IMR-90 (cell line): Measurements from ENCODE around the gene AZIN2.

ENCODE experiments used
- BHLHE40 ChIP-seq: fragments of 150-350 bp; IDR thresholded peaks from 2 replicates; pipeline ENCODE4 v1.6.1; 2016; ENCODE audit warnings: mild to moderate bottlenecking, low read depth, low read length
- CEBPB ChIP-seq: IDR thresholded peaks from 2 replicates; pipeline ENCODE4 v1.6.1; 2012; ENCODE audit warnings: low read depth, low read length, improper control_type of control experiment
- CHD1 ChIP-seq: IDR thresholded peaks from 2 replicates; pipeline ENCODE4 v1.6.1; 2012; ENCODE audit warnings: low read depth, low read length, improper control_type of control experiment
- CTCF ChIP-seq: conservative IDR thresholded peaks from 2 replicates; pipeline ENCODE4 v1.5.1; 2012; ENCODE audit warnings: mild to moderate bottlenecking, low read depth, low read length, improper control_type of control experiment
- FOS ChIP-seq: fragments of 150-350 bp; IDR thresholded peaks from 2 replicates; pipeline ENCODE4 v1.6.1; 2016; ENCODE audit warnings: low read depth, low read length
- MAFK ChIP-seq: IDR thresholded peaks from 2 replicates; pipeline ENCODE4 v1.6.1; 2012; ENCODE audit warnings: low read depth, low read length, improper control_type of control experiment
- MAZ ChIP-seq: IDR thresholded peaks from 2 replicates; pipeline ENCODE4 v1.6.1; 2012; ENCODE audit warnings: low read depth, mild to moderate bottlenecking, low read length, improper control_type of control experiment, moderate library complexity, borderline replicate concordance
- MXI1 ChIP-seq: IDR thresholded peaks from 2 replicates; pipeline ENCODE4 v1.6.1; 2012; ENCODE audit warnings: low read depth, mild to moderate bottlenecking, low read length, moderate library complexity, borderline replicate concordance
- NFE2L2 ChIP-seq: fragments of 150-350 bp; IDR thresholded peaks from 2 replicates; pipeline ENCODE4 v1.6.1; 2016; ENCODE audit warnings: low read depth, mild to moderate bottlenecking, low read length
- POLR2A ChIP-seq: IDR thresholded peaks from 2 replicates; pipeline ENCODE4 v1.6.1; 2012; ENCODE audit warnings: mild to moderate bottlenecking, low read depth, low read length
- RAD21 ChIP-seq: IDR thresholded peaks from 2 replicates; pipeline ENCODE4 v1.6.1; 2012; ENCODE audit warnings: low read length, improper control_type of control experiment
- RCOR1 ChIP-seq: IDR thresholded peaks from 2 replicates; pipeline ENCODE4 v1.6.1; 2012; ENCODE audit warnings: mild to moderate bottlenecking, low read length, improper control_type of control experiment; ENCODE audit not compliant: insufficient replicate concordance
- RFX5 ChIP-seq: IDR thresholded peaks from 2 replicates; pipeline ENCODE4 v1.8.0; 2012; ENCODE audit warnings: low read depth, mild to moderate bottlenecking, low read length, moderate library complexity
- TF ChIP-seq, protein P1 (sequence below): fragments of 150-350 bp; IDR thresholded peaks from 2 replicates; pipeline ENCODE4 v1.6.1; 2017; ENCODE audit warnings: mild to moderate bottlenecking, antibody characterized with exemption, low read length, low read depth

- TF ChIP-seq CTCF (no peak), CEBPB (no peak), MXI1 (no peak), POLR2A (no peak), RAD21 (no peak), MAFK (no peak), CHD1 (no peak), RFX5 (no peak), MAZ (no peak), RCOR1 (no peak), NFE2L2 (no peak), BHLHE40 (no peak), FOS (no peak)
- TF ChIP-seq, protein P1, sequence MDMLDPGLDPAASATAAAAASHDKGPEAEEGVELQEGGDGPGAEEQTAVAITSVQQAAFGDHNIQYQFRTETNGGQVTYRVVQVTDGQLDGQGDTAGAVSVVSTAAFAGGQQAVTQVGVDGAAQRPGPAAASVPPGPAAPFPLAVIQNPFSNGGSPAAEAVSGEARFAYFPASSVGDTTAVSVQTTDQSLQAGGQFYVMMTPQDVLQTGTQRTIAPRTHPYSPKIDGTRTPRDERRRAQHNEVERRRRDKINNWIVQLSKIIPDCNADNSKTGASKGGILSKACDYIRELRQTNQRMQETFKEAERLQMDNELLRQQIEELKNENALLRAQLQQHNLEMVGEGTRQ = no peak
Observed at GRCh38 chr1:33157131-33157530, 76.2 kb downstream of the AZIN2 start.
